HG03135 (cell line): ENCODE data around the gene KIF25.

ENCODE experiments used
- ATAC-seq: cut with Tn5 transposase; IDR thresholded peaks from one replicate; pipeline ENCODE4 v1.9.1; 2021; ENCODE audit warnings: mild to moderate bottlenecking, moderate library complexity; ENCODE audit not compliant: unreplicated experiment

The KIF25 gene

GRCh38 chr6:168049277-168049676, 51.8 kb downstream of the KIF25 start:
- no peak for ATAC-seq

- no peak for ATAC-seq
Measured at GRCh38 chr6:168049706-168050224, 52.3 kb downstream of the KIF25 start.

- ATAC-seq: no peak
Measured at GRCh38 chr6:168050225-168050880, 52.9 kb downstream of the KIF25 start.

GRCh38 chr6:168050881-168051586, 53.6 kb downstream of the KIF25 start:
- ATAC-seq: no peak

GRCh38 chr6:168051648-168052047, 54.2 kb downstream of the KIF25 start:
- no peak for ATAC-seq

DNA sequence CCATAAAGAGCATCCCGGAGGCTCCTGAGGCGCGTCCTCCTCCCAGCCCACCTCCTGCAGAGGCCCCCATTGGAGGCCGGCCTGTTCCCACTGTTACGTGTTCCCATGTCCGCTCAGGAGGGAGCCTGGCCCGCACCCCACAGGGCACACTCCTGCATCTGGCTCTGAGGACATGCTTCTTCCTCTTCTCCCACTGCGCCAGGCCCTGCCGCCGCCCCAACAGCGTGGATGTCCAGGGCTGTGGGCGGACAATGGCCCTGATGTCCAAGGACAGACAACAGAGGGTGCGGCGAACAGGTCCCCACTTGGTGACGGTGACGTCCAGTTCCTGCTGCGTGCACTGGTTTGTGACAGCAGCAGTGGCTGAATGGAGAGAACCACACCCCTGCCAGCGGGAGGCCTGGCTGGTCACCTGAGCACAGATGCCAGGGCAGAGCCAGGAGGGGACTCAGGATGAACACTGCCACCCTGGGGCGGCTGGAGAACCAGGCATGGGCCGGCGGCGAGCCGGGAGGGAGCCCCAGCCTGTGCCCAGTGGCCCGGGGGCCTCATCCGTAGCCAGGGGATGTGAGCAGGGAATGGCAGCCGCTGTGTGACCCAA, 54.9 kb downstream of the KIF25 start:
- ATAC-seq: no peak

- ATAC-seq: no peak
Measured at GRCh38 chr6:168053086-168053956, 55.9 kb downstream of the KIF25 start.

DNA sequence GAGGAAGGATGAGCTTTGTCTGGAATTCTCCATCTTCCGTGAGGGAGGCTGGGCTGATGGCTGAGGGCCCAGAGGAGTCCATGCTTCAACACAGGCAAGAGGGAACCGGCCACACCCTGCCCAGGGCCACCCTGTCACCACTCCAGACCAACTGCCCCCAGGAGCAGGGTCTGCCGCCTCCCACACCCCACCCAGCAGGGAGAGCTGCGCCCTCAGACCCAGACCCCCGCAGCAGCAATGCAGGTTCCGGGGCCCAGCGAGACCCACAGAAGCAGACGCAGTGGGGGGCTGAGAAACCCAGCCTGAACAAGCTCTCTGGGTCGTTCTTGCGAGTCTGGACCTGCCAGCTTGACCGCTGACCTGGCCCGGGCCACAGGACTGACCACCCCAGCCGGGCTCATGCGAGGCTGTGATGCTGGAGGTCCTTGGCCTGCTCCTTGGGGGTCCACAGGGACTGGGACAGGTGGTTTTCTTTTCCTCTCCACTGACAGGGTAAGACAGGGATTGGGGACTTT, 56.5 kb downstream of the KIF25 start:
- ATAC-seq: no peak

DNA sequence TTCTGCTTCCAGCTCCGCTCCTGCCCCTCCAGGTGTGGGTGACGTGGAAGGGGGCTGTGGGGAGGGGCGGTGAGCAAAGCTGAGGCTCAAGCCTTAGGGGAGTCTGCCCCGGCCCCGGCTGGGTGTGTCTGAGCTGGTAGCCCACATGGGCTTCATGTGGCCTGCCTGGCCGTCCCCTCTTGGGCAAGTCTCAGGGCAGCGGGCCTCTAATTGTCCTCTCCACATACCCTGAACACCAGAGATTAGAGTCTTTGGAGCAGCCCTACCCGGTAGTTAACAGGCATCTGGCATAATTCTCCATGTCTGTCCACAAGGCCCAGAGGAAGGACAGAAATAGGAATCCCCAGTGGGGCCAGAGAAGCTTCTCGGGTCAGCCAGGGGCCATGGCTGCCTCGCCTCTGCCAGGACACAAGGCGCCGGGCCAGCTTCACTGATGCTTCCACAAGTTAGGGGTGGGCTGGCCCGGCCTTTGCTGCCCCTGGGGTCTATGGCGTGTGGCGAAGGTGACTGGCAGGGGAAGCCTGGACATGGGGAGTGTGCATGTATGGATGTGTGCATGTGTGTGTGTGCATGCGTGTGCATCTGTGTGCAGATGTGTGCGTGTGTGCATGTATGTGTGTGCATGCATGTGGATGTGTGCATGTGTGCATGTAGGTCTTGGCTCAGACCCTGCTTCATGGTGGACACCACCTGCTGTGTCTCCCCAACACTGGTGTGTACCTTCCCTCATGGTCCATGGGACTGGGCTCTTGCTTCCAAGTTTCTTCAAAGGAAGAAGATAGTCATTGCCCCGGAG, 57.5 kb downstream of the KIF25 start:
- no peak for ATAC-seq

DNA sequence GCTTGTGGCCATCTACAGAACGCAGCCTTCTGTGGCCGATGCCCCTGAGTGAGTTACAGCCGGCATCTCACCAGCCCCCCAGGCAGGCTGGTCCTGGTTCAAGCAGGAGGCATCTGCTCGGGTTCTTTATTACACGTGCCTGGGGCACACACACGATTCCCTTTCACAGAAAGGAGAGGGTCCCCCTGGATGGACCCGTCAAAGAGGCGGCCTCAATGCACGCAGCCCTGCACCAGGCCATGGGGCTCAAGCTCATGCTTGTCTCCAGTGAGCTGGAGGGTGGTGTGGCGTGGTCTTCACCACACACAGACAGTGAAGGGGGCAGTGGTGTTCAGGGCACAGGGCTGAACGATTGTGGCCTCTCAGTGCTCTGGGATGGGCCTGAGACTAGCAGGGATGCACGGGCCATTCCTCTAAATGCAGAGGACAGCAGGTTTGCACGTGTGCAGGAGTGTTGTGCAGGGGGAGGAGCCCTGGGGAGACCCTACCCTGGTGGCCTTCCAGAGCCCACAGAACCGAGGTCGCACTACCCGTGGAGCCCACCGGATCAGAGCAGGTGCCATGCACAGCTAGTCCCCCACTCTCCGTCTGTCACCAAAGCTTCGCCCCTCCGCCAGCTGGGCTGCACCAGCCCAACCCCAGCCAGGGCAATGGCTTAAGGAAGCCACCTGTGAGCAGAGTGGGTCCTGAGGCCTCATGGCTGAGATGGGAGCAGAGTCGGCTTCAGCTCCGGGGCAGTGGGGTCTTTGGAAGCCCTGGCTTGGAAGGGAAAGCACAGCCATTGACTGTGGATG, 58.4 kb downstream of the KIF25 start:
- ATAC-seq: no peak

GRCh38 chr6:168056892-168057527, 59.5 kb downstream of the KIF25 start:
- ATAC-seq: no peak

- no peak for ATAC-seq
Measured at GRCh38 chr6:168057836-168058235, 60.4 kb downstream of the KIF25 start.

DNA sequence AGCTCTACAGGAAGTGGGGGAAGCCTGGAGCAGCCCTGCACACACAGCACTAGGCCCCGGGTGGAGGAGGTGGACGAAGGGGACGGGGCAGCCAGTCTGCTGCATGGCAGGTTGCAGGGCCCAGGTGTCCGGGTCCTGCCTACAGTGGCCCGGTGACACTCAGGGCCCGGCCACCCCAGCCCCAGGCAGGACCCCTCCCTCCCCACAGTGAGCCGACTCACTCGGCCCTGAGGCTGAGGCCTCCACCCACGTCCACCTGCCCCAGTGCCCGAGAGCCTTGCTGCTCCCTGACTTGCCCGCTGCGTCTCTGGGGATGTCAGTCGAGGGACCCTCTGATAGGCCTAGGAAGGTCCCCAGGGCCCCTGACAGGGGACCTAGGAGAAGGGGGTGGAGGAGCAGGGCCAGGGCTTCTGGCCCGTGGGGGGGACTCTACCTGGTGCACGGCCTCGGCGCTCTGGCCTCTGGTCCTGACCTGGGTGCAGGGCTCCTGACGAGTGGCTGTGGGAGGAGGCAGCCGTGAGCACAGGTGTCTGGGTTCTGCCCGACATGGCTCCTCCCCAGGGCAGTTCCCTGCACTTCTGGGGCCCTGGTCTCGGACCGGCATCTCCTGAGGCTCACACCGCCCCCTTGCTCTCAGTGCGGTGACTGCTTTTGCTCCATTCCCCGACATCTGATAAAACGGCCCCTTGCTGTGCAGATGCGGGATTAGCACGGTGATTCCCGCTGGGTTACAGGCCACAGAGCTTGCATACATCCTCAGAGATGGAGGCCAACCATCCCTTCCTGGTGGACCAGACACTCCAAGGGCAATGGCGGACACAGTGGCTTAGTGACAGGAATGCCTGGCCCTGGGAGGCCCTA, 61.5 kb downstream of the KIF25 start:
- no peak for ATAC-seq

- ATAC-seq: no peak
Measured at GRCh38 chr6:168060521-168060931, 63.1 kb downstream of the KIF25 start.

DNA sequence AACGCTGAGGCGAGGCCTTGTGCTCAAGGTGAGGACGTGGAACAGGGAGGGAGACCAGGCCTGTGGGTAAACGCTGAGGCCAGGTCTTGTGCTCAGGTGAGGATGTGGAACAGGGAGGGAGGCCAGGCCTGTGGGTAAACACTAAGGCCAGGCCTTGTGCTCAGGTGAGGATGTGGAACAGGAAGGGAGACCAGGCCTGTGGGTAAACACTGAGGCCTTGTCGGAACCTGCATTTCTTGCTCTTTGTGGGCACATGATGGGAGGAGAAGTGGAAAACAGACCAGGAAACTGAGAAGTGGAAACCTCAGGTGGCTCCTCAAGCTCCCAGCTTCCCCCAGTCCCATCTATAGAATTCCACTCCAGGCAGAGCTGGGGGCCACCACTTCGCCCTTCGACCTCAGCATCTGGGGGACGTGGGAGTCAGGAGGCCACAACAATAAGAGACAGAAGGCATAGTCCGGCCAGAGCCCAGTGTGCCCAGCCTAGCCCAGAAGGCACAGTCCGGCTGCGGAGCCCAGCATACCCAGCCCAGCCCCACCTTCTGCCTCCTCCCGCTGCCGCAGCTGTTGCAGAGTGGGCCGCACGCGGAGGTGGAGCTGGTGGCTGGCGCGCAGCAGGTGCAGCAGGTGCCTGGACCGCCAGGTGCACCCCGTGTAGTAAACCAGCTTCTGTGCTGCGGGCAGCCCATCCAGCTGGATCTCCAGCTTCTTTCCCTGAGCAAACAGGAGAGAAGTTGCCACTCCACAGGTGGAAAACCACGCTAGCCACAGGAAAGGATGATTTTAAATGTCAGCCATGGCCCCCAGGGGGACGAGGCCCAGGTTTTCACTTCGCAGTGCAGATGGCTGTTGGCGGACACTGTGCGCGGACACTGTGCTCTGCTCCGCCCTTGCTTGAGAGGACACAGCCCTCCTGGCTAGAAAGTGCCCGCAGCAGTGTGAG, 64.1 kb downstream of the KIF25 start:
- ATAC-seq: no peak

DNA sequence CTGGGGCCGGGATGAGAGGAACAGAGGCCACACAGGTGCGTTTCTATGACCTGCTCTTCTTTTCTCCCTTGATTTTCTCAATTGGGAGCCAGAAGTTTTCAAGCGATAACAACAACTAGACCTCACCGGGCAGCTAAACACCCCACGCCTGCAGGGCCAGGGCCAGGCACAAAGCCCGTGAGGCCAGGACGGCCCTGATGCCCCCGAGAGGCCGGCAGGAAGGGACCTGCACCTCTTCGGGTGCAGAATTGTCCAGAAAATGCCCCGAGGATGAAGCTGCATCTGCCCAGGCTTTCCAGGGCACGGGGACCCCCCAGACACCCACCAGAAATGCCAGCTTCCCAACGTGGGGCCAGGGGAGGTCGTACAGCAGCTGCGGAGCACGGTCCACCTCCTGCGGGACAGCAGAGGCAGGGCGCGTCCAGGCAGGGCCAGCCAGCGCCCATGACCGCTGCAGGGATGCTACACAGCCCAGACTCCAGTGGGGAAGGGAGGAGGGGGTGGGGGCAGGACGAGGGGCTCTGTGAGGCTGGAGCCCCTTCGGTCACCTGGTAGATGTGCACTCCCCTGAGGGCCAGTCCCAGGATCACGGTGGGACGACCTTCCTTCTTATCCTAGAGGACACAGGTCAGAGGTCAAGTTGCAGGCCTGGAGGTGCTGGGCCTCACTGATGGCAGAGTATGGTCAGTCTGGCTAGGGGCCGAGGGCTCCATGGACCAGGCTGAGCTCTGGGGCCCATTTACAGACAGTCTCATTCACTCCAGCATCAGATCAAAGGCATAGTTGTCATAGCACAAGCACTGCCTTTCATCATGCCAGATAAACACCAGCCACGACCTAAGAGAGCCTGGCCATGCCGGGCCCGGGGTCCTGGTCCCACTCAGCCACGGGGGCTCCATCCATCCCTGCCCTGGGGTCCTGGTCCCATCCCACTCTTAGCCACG, 65.1 kb downstream of the KIF25 start:
- no peak for ATAC-seq
